A549 (cell line): Measurements from ENCODE around the gene HOMER1. TPM values are rescaled to one million over a fixed set of nuclear protein-coding genes. Genes with fewer than 3 reads are reported as not detected.

Experiments used
- ATAC-seq, 2 experiments: fragments of 200-7000 bp in 1 of 2; fragments of >200 bp in 1 of 2; cut with Nextera tagmentation in 1 of 2; cut with Tn5 transposase in 1 of 2; 3 replicates each; pipeline versions ENCODE4 v1.8.0 to v1.9.1; 2018 to 2020; ENCODE audit warnings: mild to moderate bottlenecking in 1 of 2, moderate library complexity in 1 of 2
- CTCF ChIA-PET: fragments of 300-600 bp; sonication (Branson Sonifier 250); formaldehyde crosslinking; extraction: SDS; loops from one replicate; lab custom pipeline; 2021; ENCODE audit warnings: antibody characterized with exemption, inconsistent platforms; lab: Yijun Ruan, JAX
- POLR2A ChIA-PET: fragments of 350-600 bp; formaldehyde crosslinking; extraction: SDS; loops from one replicate; lab custom pipeline; 2021; ENCODE audit warnings: antibody characterized with exemption, inconsistent platforms; lab: Yijun Ruan, JAX
- DNase-seq, 2 experiments: peaks; one replicate each; pipeline versions ENCODE4 v3.0.0 to v3.0.0-alpha.2; 2011 to 2016; ENCODE audit warnings: low read depth in 1 of 2, low spot score in 1 of 2
- FAIRE-seq: peaks from 2 replicates; lab custom pipeline; 2011; peaks lifted over from hg19 to GRCh38; lab: Jason Lieb, UNC
- H3K27ac ChIP-seq, 2 experiments: fragments of >200 bp; sonication (Bioruptor Twin); formaldehyde crosslinking; 3 replicates each; pipeline ENCODE4 v1.5.1; 2016 to 2017
- H3K4me1 ChIP-seq: fragments of >200 bp; sonication (Bioruptor Twin); formaldehyde crosslinking; 3 replicates; pipeline ENCODE4 v1.6.1; 2016
- H3K4me2 ChIP-seq: fragments of >200 bp; sonication (Bioruptor Twin); formaldehyde crosslinking; 3 replicates; pipeline ENCODE4 v1.6.1; 2016
- H3K4me3 ChIP-seq: fragments of >200 bp; sonication (Bioruptor Twin); formaldehyde crosslinking; 3 replicates; pipeline ENCODE4 v1.5.1; 2016
- H3K9me3 ChIP-seq: fragments of >200 bp; sonication (Bioruptor Twin); formaldehyde crosslinking; 3 replicates; pipeline ENCODE4 v1.6.1; 2016
- ATOH8 ChIP-seq: fragments of 250-450 bp; sonication (Bioruptor Pico); IDR thresholded peaks from 2 replicates; pipeline ENCODE4 v1.5.0; 2020; ENCODE audit warnings: low read depth, mild to moderate bottlenecking, moderate library complexity
- E2F6 ChIP-seq: IDR thresholded peaks from 2 replicates; pipeline ENCODE4 v1.6.1; 2012; ENCODE audit warnings: low read depth, borderline replicate concordance
- EP300 ChIP-seq, 2 experiments: fragments of >200 bp; sonication (Bioruptor Twin); formaldehyde crosslinking; IDR thresholded peaks; 2 replicates in 1 of 2; 3 replicates in 1 of 2; pipeline ENCODE4 v1.6.1; 2016 to 2017
- ESRRA ChIP-seq: fragments of 150-350 bp; IDR thresholded peaks from 2 replicates; pipeline ENCODE4 v1.6.1; 2014; ENCODE audit warnings: mild to moderate bottlenecking, low read length, borderline replicate concordance
- FOSL2 ChIP-seq, 2 experiments: fragments of 450-650 bp in 1 of 2; fragments of >200 bp in 1 of 2; sonication (Bioruptor Twin) in 1 of 2; formaldehyde crosslinking; IDR thresholded peaks; 2 replicates each; pipeline versions ENCODE4 v1.5.0 to v1.6.1; 2016 to 2020; ENCODE audit warnings: mild to moderate bottlenecking in 1 of 2, moderate library complexity in 1 of 2
- HDAC2 ChIP-seq: fragments of 200-600 bp; sonication (generic); IDR thresholded peaks from 2 replicates; pipeline ENCODE4 v1.6.1; 2016
- HES2 ChIP-seq: fragments of >200 bp; sonication (Bioruptor Twin); formaldehyde crosslinking; IDR thresholded peaks from 2 replicates; pipeline ENCODE4 v1.6.1; 2016
- KDM5A ChIP-seq: fragments of 200-600 bp; sonication (generic); IDR thresholded peaks from 2 replicates; pipeline ENCODE4 v1.6.1; 2016; ENCODE audit warnings: antibody characterized with exemption, mild to moderate bottlenecking
- MAFK ChIP-seq: fragments of 450-650 bp; IDR thresholded peaks from 2 replicates; pipeline ENCODE4 v1.6.1; 2014; ENCODE audit not compliant: partially characterized antibody
- NR3C1 ChIP-seq: fragments of >200 bp; sonication (Bioruptor Twin); formaldehyde crosslinking; IDR thresholded peaks from 3 replicates; pipeline ENCODE4 v1.6.1; 2017
- POLR2AphosphoS2 ChIP-seq: conservative IDR thresholded peaks from 2 replicates; pipeline ENCODE4 v1.6.1; 2012; ENCODE audit warnings: low read length, improper control_type of control experiment, inconsistent platforms
- REST ChIP-seq: fragments of 200-600 bp; sonication (generic); IDR thresholded peaks from 2 replicates; pipeline ENCODE4 v1.6.1; 2016; ENCODE audit warnings: antibody characterized with exemption, mild to moderate bottlenecking, moderate library complexity
- RFX5 ChIP-seq: fragments of 450-650 bp; IDR thresholded peaks from 2 replicates; pipeline ENCODE4 v1.7.1; 2014; ENCODE audit warnings: antibody characterized with exemption, mild to moderate bottlenecking, moderate library complexity
- SREBF2 ChIP-seq: fragments of 450-650 bp; IDR thresholded peaks from 2 replicates; pipeline ENCODE4 v1.6.1; 2014; ENCODE audit warnings: mild to moderate bottlenecking, moderate library complexity
- ZNF302 ChIP-seq: fragments of 250-450 bp; sonication (Bioruptor Pico); IDR thresholded peaks from 2 replicates; pipeline ENCODE4 v1.9.0; 2021; ENCODE audit warnings: inconsistent platforms, mild to moderate bottlenecking, moderate library complexity
- WGBS: methylation state at CpG from one replicate; pipeline ENCODE4 v1.1.6; 2017; ENCODE audit errors: missing lambda C conversion rate; 5-methylcytosine and 5-hydroxymethylcytosine counted together
- polyA plus RNA-seq, 4 experiments: library from polyadenylated mRNA; depleted of rRNA in 3 of 4; stranded (reverse); fragments of >200 nt; fragmentation: RNase III in 1 of 4; extraction: RNeasy Plus Mini Kit Qiagen cat#74134 plus additional on column Dnase treatment in 1 of 4; gene quantifications; 2 replicates in 3 of 4; 3 replicates in 1 of 4; pipeline ENCODE4 v1.2.3, GENCODE V29; 2011 to 2017
- TF ChIP-seq, protein P1 (sequence below): IDR thresholded peaks from 2 replicates; pipeline ENCODE4 v1.6.1; 2012
- TF ChIP-seq, protein P2 (sequence below): fragments of 150-350 bp; IDR thresholded peaks from 2 replicates; pipeline ENCODE4 v1.6.1; 2014; ENCODE audit warnings: low read depth, mild to moderate bottlenecking, low read length

HOMER1 gene
- polyA plus RNA-seq, 2 of the 4 experiments (the other 2 are of a cell fraction), result 6.0 to 9.3 TPM

DNA sequence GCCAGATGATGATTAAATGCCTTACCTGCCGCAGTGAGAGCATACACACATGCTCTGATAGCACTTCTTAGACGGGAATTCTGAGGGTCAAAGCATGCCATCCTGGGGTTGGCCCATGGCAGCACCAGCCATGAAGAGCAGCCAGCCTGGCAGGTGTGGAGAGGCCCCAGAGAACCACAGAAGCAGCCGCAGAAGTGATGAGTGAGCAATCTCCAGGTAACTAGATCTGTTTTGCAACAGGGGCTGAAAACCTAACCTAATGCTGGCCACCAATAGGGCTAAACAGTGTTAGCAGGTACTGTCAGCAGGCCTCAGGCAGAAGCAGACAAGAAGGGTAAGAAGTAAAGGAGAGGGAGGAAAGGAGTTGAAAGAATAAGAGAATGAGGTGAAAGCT lies 33.5 kb upstream of the HOMER1 start:
- CTCF ChIA-PET, result no interaction called here
- Histone ChIP-seq H3K4me2 (no peak overlapping the region), H3K4me3 (no peak overlapping the region), H3K27ac (no peak overlapping the region)
- POLR2A ChIA-PET, result no interaction called here
- 58% methylated on average over 2 of the region's 3 CpGs for WGBS
- no peak for FAIRE-seq
- no peak for TF ChIP-seq ZNF302
- no peak for TF ChIP-seq SREBF2
- TF ChIP-seq MAFK, result peak; percentile 14
- no peak for TF ChIP-seq REST
- no peak for TF ChIP-seq NR3C1
- no peak for TF ChIP-seq HDAC2
- TF ChIP-seq, protein P1, sequence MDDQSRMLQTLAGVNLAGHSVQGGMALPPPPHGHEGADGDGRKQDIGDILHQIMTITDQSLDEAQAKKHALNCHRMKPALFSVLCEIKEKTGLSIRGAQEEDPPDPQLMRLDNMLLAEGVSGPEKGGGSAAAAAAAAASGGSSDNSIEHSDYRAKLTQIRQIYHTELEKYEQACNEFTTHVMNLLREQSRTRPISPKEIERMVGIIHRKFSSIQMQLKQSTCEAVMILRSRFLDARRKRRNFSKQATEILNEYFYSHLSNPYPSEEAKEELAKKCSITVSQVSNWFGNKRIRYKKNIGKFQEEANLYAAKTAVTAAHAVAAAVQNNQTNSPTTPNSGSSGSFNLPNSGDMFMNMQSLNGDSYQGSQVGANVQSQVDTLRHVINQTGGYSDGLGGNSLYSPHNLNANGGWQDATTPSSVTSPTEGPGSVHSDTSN, result no peak
- no peak for TF ChIP-seq EP300 (IDR thresholded peaks at IDR 0.05)
- TF ChIP-seq, all 56 proteins: peak for 1
- DNase-seq, result no peak
- ATAC-seq, result no peak
- no peaks in the 10 kb centered on the region for H3K9me3 ChIP-seq
- H3K4me1 ChIP-seq, result no peaks in the 10 kb centered on the region

DNA sequence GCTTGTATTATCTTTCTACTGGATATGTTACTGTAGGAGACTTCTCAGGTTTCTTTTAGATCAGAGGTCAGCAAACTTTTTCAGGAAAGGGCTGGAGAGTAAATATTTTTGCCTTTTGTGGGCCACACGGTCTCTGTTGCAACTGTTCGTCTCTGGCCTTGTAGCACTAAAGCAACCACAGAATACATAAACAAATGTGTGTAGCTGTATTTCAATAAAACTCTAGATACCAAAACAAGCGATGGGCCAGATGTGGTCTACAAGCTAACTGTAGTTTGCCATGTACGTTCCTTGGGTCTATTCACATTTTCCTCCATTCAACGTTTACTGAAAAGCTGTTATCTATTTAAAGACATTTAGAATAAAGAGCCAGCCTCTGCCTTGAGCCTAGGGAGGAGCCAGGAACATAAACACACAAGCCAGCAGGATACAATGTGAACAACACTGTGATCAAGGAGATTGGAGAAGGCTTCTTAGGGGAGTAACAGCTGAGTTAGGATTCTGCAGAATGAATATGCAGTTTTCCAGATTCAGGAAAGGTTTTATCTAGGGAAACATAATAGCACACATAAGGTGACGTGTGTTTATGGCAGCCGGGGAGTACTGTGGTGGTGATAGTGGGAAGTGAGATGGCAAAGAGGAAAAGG lies 33.0 kb upstream of the HOMER1 start:
- ChIA-PET CTCF (no interaction called here), POLR2A (no interaction called here)
- no peak; a peak in 1 of 6 replicates for ATAC-seq
- TF ChIP-seq ZNF302 (no peak), RFX5 (no peak), POLR2AphosphoS2 (no peak)
- TF ChIP-seq, all 56 proteins: peak for 0
- Histone ChIP-seq H3K27ac (no peak overlapping the region), H3K4me3 (no peak overlapping the region), H3K4me1 (no peaks in the 10 kb centered on the region), H3K9me3 (no peaks in the 10 kb centered on the region), H3K4me2 (no peak overlapping the region)
- no peak for DNase-seq
- WGBS, result 59% methylated on average over 7 of the region's 7 CpGs
- FAIRE-seq, result no peak

DNA sequence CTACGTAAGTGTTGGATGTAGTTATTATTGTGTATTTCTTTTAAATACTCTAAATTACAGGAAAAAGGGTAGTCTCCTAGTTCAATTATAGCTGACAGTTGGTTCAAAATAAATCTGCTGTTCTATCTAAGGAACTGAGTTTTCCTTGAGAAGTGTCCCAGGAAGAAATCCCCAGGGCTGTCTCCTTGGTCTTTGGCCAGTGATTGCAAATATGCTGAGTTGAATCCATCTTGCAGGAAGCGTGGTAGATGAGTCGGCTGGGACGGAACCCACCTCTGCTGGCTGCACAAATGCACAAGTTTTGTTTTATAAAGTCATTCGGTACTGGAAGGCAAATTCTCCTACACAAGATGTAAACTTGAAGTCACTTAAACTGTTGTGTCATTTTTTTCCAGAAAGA lies 30.2 kb upstream of the HOMER1 start:
- FAIRE-seq (no peak), DNase-seq (no peak), ATAC-seq (no peak)
- ChIA-PET CTCF (interaction anchor here (0.9 kb wide), 1 partner anchor 31 kb away, joined by 3 read pairs; no protein-coding TSS in a partner anchor), POLR2A (no interaction called here)
- Histone ChIP-seq H3K27ac (no peak overlapping the region), H3K4me2 (no peak overlapping the region), H3K9me3 (no peaks in the 10 kb centered on the region), H3K4me3 (no peak overlapping the region), H3K4me1 (no peaks in the 10 kb centered on the region)
- WGBS, result 78% methylated on average over 5 of the region's 5 CpGs
- TF ChIP-seq, protein P1, result no peak

DNA sequence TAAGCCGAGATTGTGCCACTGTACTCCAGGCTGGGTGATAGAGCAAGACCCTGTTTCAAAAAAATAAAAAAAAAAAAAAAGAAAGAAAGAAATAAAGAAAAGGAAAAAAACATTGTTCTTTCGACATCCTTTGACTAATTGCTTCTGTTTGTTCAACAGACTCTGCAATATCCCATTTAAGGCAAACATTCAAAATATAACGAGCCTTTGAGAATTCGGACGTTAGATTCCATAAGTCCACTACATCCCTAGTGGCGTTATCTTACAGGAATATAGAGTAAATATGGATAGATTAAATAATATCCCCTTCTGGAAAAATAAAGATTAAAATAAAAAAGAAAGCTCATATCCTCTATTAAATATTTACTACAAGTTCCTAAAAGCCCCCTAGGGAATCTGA lies 27.0 kb upstream of the HOMER1 start:
- CTCF ChIA-PET, result interaction anchor here (0.8 kb wide), 1 partner anchor 516 kb away, joined by 3 read pairs; no protein-coding TSS in a partner anchor
- FAIRE-seq, result no peak
- ATAC-seq, result no peak
- H3K27ac ChIP-seq, result no peak overlapping the region
- POLR2A ChIA-PET, result no interaction called here
- no peaks in the 10 kb centered on the region for H3K9me3 ChIP-seq
- no peak overlapping the region for H3K4me3 ChIP-seq
- H3K4me1 ChIP-seq, result no peaks in the 10 kb centered on the region
- H3K4me2 ChIP-seq, result no peak overlapping the region
- TF ChIP-seq E2F6 (no peak), KDM5A (no peak), HES2 (no peak), ESRRA (no peak), ATOH8 (no peak), FOSL2 (IDR thresholded peaks at IDR 0.05) (no peak), FOSL2 (CRISPR knock-in tag; IDR thresholded peaks at IDR 0.05) (no peak)
- TF ChIP-seq, protein P1, result no peak
- TF ChIP-seq, protein P2, sequence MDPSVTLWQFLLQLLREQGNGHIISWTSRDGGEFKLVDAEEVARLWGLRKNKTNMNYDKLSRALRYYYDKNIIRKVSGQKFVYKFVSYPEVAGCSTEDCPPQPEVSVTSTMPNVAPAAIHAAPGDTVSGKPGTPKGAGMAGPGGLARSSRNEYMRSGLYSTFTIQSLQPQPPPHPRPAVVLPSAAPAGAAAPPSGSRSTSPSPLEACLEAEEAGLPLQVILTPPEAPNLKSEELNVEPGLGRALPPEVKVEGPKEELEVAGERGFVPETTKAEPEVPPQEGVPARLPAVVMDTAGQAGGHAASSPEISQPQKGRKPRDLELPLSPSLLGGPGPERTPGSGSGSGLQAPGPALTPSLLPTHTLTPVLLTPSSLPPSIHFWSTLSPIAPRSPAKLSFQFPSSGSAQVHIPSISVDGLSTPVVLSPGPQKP, result no peak
- no peak for DNase-seq
- 66% methylated on average over 6 of the region's 6 CpGs for WGBS
